Vagina (tissue), 2 donors: ENCODE data around the gene ZNF738. TPM values are rescaled to one million over a fixed set of nuclear protein-coding genes. Genes with fewer than 3 reads are reported as not detected.

Source experiments
- DNase-seq, 2 donors: peaks; one replicate each; pipeline ENCODE4 v3.0.0-alpha.2; 2017; ENCODE audit errors: extremely low spot score in 2 of 2
- H3K27ac ChIP-seq: fragments of 200-600 bp; sonication (generic); one replicate; pipeline ENCODE4 v1.5.1; 2019
- H3K27me3 ChIP-seq: fragments of 200-600 bp; sonication (generic); one replicate; pipeline ENCODE4 v1.5.1; 2019
- H3K36me3 ChIP-seq, 2 donors: fragments of 200-600 bp; sonication (generic); one replicate each; pipeline ENCODE4 v1.5.1; 2017 to 2019
- H3K4me1 ChIP-seq: fragments of 200-600 bp; sonication (generic); one replicate; pipeline ENCODE4 v1.5.1; 2019
- H3K4me3 ChIP-seq, 2 donors: fragments of 200-600 bp; sonication (generic); 1 replicate in 1 of 2; 2 replicates in 1 of 2; pipeline ENCODE4 v1.5.1; 2016 to 2019
- H3K9me3 ChIP-seq: fragments of 200-600 bp; sonication (generic); one replicate; pipeline ENCODE4 v1.5.1; 2019
- POLR2A ChIP-seq, 2 donors: fragments of 450-650 bp; IDR thresholded peaks; one replicate each; pipeline ENCODE4 v1.6.1; 2017; ENCODE audit warnings: antibody characterized with exemption in 2 of 2, mild to moderate bottlenecking in 2 of 2, moderate library complexity in 2 of 2
- POLR2AphosphoS5 ChIP-seq, 2 donors: sonication (generic); formaldehyde crosslinking; IDR thresholded peaks; one replicate each; pipeline ENCODE4 v1.9.0; 2017; ENCODE audit warnings: antibody characterized with exemption in 2 of 2, mild to moderate bottlenecking in 2 of 2, low read depth in 1 of 2; ENCODE audit not compliant: insufficient read depth in 1 of 2
- intact Hi-C: fragments of 100-400 bp; cut with DNase I; formaldehyde crosslinking; loops from one replicate; pipeline ENCODE4 v1.15.1; 2023
- total RNA-seq: library from RNA; depleted of rRNA; stranded (reverse); fragments of >200 nt; gene quantifications from one replicate; pipeline ENCODE4 v1.2.3, GENCODE V29; 2016
- TF ChIP-seq, protein P1 (sequence below), 3 experiments: fragments of 450-650 bp in 2 of 3; fragments of 200-600 bp in 1 of 3; sonication (generic) in 1 of 3; IDR thresholded peaks; one replicate each; pipeline ENCODE4 v1.5.1; 2017 to 2019; ENCODE audit warnings: antibody characterized with exemption in 3 of 3, mild to moderate bottlenecking in 2 of 3, moderate library complexity in 2 of 3

ZNF738 gene
- total RNA-seq, 1 donor from 2014 or later = 5.4 TPM

DNA sequence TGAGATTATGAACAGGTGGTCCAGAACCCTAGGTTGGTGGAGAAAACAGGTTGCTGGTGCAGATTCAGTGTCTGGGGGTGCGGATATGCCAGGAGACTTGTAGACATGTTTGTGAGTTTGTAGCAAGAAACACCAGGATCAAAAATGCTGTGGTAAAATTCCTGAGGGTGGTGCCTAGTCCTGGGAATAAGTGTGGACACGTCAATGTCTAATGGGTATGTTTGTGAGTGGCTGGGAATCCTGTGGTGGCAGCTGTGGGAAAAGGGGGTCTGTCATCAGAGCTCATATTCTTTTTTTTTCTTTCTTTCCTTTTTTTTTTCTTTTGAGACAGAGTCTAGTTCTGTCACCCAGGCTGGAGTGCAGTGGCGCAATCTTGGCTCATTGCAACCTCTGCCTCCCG is 36.8 kb upstream of the ZNF738 start:
- TF ChIP-seq, protein P1, sequence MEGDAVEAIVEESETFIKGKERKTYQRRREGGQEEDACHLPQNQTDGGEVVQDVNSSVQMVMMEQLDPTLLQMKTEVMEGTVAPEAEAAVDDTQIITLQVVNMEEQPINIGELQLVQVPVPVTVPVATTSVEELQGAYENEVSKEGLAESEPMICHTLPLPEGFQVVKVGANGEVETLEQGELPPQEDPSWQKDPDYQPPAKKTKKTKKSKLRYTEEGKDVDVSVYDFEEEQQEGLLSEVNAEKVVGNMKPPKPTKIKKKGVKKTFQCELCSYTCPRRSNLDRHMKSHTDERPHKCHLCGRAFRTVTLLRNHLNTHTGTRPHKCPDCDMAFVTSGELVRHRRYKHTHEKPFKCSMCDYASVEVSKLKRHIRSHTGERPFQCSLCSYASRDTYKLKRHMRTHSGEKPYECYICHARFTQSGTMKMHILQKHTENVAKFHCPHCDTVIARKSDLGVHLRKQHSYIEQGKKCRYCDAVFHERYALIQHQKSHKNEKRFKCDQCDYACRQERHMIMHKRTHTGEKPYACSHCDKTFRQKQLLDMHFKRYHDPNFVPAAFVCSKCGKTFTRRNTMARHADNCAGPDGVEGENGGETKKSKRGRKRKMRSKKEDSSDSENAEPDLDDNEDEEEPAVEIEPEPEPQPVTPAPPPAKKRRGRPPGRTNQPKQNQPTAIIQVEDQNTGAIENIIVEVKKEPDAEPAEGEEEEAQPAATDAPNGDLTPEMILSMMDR (IDR thresholded peaks at IDR 0.05) = no peak
- no peak for TF ChIP-seq POLR2A (IDR thresholded peaks at IDR 0.05)
- no peak for TF ChIP-seq POLR2AphosphoS5 (IDR thresholded peaks at IDR 0.05; ENCODE audit: insufficient read depth in 1 of 2, low read depth in 1 of 2)
- DNase-seq = no peak
- Histone ChIP-seq H3K4me1 (peaks cover 44% of the 10 kb centered on the region), H3K4me3 (no peak overlapping the region), H3K9me3 (no peaks in the 10 kb centered on the region), H3K36me3 (peaks cover 0 to 12% of the 10 kb centered on the region in 2 donors), H3K27ac (no peak overlapping the region), H3K27me3 (no peaks in the 10 kb centered on the region)
- intact Hi-C loops = no loop called here

DNA sequence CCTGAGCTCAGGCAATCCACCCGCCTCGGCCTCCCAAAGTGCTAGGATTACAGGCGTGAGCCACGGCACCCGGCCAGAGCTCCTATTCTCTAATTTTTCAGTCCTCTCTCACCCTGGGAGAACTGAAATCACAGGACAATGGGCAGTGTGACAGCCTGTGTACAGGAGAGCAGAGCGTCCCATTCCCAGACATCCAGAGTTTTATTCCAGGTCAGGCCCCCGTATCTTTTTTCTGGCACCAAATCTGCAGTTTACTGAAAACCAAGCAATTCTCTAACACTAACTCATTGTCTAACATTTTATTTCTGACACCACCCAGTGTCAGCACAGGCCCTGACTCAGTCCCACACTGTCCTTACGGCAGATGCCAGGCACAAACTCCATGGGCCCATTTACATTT is 36.3 kb upstream of the ZNF738 start:
- H3K4me1 ChIP-seq = peaks cover 47% of the 10 kb centered on the region
- intact Hi-C loops = no loop called here
- no peaks in the 10 kb centered on the region for H3K9me3 ChIP-seq
- TF ChIP-seq POLR2A (IDR thresholded peaks at IDR 0.05) (no peak), POLR2AphosphoS5 (IDR thresholded peaks at IDR 0.05; ENCODE audit: insufficient read depth in 1 of 2, low read depth in 1 of 2) (no peak)
- TF ChIP-seq, protein P1 (IDR thresholded peaks at IDR 0.05) = no peak
- H3K27ac ChIP-seq = no peak overlapping the region
- H3K36me3 ChIP-seq = peaks cover 0 to 12% of the 10 kb centered on the region in 2 donors
- no peaks in the 10 kb centered on the region for H3K27me3 ChIP-seq
- no peak overlapping the region for H3K4me3 ChIP-seq
- DNase-seq = no peak

DNA sequence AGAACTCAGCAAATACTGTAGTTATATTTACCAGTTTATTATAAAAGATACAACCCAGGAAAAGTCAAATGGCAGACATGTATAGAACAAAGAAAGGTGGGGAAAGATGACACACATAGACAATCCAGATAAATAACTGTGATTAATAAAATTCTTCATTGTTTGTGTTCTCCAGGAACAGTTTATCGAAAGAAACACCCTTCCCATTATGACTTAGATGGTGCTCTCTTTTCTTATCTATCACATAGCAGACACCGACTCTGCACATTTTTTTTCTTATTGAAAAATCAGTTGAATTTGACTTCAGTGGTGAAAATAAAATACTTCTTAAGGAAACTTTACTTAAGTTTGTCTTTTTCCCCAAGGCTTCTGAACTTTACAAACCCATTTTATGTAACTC is 35.8 kb upstream of the ZNF738 start:
- Histone ChIP-seq H3K36me3 (peaks cover 0 to 12% of the 10 kb centered on the region in 2 donors), H3K27ac (no peak overlapping the region), H3K4me1 (peaks cover 50% of the 10 kb centered on the region), H3K27me3 (no peaks in the 10 kb centered on the region), H3K9me3 (no peaks in the 10 kb centered on the region), H3K4me3 (no peak overlapping the region)
- DNase-seq = no peak
- TF ChIP-seq POLR2A (IDR thresholded peaks at IDR 0.05) (no peak), POLR2AphosphoS5 (IDR thresholded peaks at IDR 0.05; ENCODE audit: insufficient read depth in 1 of 2, low read depth in 1 of 2) (no peak)
- TF ChIP-seq, protein P1 (IDR thresholded peaks at IDR 0.05) = no peak
- intact Hi-C loops = no loop called here

DNA sequence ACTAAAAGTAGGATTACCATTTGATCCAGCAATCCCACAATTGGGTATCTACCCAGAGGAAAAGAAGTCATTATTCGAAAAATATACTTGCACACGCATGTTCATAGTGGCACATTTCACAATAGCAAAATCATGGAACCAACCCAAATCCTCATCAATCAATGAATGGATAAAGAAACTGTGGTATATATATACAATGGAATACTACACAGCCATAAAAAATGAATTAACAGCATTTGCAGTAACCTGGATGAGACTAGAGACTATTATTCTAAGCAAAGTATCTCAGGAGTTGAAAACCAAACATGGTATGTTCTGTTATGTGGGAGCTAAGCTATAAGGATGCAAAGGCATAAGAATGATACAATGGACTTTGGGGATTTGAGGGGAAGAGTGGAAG is 32.6 kb upstream of the ZNF738 start:
- no peak for TF ChIP-seq POLR2AphosphoS5 (IDR thresholded peaks at IDR 0.05; ENCODE audit: insufficient read depth in 1 of 2, low read depth in 1 of 2)
- no peak for TF ChIP-seq POLR2A (IDR thresholded peaks at IDR 0.05)
- TF ChIP-seq, protein P1 (IDR thresholded peaks at IDR 0.05) = no peak
- Histone ChIP-seq H3K4me1 (peaks cover 38% of the 10 kb centered on the region), H3K36me3 (peaks cover 0 to 12% of the 10 kb centered on the region in 2 donors), H3K27me3 (no peaks in the 10 kb centered on the region), H3K4me3 (no peak overlapping the region), H3K9me3 (no peaks in the 10 kb centered on the region), H3K27ac (no peak overlapping the region)
- intact Hi-C loops = no loop called here
- no peak for DNase-seq

DNA sequence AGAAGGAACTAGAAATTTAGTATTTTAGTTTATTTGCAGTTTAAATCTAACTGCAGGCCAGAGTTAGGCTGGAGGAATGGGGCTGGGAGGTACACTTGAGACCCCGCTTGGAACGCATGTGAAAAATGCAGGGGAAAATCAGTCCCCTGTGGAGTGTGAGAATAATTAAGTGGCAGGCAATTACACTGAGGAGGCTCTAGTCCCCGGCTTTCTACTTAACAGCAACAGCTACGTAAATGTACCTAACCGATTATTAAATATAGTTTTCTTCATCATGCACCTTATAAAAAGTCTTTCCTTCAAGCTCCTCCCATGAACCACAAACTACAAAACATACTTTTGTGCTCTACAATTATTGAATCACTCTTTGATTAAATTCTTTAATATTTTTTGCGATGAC is 30.4 kb upstream of the ZNF738 start:
- H3K27me3 ChIP-seq = no peaks in the 10 kb centered on the region
- peak overlapping the region; percentile 68 to 75 for H3K4me3 ChIP-seq
- no peaks in the 10 kb centered on the region for H3K9me3 ChIP-seq
- peaks cover 0 to 12% of the 10 kb centered on the region in 2 donors for H3K36me3 ChIP-seq
- no peak for DNase-seq
- TF ChIP-seq POLR2A (IDR thresholded peaks at IDR 0.05) = no peak
- no peak for TF ChIP-seq POLR2AphosphoS5 (IDR thresholded peaks at IDR 0.05; ENCODE audit: insufficient read depth in 1 of 2, low read depth in 1 of 2)
- TF ChIP-seq, protein P1 (IDR thresholded peaks at IDR 0.05) = no peak
- H3K4me1 ChIP-seq = peaks cover 16% of the 10 kb centered on the region
- intact Hi-C loops = no loop called here
- peak overlapping the region; percentile 90 for H3K27ac ChIP-seq
